WI38 (cell line): ENCODE results near the gene CIITA.

Experiments
- H3K4me3 ChIP-seq: 2 replicates; pipeline ENCODE4 v1.5.1; 2011; ENCODE audit warnings: low read depth, mild to moderate bottlenecking, control low read depth, low read length
- TF ChIP-seq, protein P1 (sequence below): IDR thresholded peaks from 2 replicates; pipeline ENCODE4 v1.5.1; 2012; ENCODE audit warnings: low read depth, mild to moderate bottlenecking, control low read depth, low read length

The CIITA gene

DNA sequence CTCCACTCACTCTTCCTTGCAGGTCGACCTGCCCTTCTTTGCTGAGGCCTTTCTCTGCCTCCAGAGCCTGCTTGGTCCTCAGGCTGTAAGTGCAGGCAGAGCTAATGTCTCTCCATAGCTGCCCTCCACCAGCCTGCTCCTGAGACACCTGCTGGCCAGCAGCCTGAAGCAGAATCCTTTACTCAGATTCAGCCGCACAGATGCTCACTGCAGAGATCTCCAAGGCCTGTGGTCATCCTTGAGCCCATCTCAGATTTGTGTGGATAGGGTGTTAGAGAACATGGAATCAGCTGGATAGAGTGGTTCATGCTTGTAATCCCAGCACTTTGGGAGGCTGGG is 53.7 kb downstream of the CIITA start:
- H3K4me3 ChIP-seq: no peak overlapping the region
- TF ChIP-seq, protein P1, sequence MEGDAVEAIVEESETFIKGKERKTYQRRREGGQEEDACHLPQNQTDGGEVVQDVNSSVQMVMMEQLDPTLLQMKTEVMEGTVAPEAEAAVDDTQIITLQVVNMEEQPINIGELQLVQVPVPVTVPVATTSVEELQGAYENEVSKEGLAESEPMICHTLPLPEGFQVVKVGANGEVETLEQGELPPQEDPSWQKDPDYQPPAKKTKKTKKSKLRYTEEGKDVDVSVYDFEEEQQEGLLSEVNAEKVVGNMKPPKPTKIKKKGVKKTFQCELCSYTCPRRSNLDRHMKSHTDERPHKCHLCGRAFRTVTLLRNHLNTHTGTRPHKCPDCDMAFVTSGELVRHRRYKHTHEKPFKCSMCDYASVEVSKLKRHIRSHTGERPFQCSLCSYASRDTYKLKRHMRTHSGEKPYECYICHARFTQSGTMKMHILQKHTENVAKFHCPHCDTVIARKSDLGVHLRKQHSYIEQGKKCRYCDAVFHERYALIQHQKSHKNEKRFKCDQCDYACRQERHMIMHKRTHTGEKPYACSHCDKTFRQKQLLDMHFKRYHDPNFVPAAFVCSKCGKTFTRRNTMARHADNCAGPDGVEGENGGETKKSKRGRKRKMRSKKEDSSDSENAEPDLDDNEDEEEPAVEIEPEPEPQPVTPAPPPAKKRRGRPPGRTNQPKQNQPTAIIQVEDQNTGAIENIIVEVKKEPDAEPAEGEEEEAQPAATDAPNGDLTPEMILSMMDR: no peak

DNA sequence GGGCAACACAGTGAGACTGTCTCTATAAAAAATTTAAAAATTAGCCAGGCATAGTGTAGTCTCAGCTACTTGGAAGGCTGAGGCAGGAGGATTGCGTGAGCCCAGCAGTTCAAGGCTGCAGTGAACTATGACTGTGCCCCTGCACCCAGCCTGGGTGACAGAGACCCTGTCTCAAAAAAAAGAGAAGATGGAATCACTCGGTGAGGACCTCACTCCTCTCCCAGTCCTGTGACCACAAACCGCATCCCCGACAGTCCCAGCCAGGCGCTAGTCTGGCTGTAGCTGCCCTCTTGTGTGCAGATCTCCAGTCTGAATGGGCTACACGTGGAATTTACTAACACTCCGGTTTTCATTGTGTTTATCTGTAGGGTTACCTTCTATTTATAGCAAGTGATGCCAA is 54.1 kb downstream of the CIITA start:
- TF ChIP-seq, protein P1: no peak
- H3K4me3 ChIP-seq: no peak overlapping the region

DNA sequence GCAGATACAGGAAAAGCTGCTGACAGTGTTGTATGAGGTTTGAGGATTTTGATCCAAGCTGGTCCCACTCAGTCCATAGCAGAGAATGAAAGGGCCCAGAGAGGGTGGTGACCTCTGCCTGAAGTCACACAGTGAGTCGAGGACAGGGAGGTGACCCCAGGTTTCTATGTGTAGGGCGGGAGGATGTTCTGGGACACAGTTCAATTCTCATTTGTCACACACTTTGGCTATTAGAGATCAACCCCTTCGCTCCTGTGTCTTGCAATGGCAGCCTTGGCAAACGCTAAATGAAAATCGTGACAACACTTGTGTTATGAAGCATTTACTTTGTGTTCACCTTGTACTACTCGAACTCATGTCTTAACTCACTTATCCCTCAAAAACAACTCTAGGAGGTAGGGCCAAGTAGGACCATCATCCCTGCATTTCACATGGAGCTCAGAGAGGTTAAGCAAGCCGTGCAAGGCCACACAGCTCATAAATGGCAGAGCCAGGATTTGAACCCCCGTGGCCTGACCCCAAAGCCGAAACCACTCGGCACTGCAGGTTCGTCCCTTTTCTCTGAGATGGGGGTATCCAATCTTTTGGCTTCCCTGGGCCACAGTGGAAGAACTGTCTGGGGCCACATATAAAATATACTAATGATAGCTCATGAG is 55.1 kb downstream of the CIITA start:
- TF ChIP-seq, protein P1: no peak
- no peak overlapping the region for H3K4me3 ChIP-seq

DNA sequence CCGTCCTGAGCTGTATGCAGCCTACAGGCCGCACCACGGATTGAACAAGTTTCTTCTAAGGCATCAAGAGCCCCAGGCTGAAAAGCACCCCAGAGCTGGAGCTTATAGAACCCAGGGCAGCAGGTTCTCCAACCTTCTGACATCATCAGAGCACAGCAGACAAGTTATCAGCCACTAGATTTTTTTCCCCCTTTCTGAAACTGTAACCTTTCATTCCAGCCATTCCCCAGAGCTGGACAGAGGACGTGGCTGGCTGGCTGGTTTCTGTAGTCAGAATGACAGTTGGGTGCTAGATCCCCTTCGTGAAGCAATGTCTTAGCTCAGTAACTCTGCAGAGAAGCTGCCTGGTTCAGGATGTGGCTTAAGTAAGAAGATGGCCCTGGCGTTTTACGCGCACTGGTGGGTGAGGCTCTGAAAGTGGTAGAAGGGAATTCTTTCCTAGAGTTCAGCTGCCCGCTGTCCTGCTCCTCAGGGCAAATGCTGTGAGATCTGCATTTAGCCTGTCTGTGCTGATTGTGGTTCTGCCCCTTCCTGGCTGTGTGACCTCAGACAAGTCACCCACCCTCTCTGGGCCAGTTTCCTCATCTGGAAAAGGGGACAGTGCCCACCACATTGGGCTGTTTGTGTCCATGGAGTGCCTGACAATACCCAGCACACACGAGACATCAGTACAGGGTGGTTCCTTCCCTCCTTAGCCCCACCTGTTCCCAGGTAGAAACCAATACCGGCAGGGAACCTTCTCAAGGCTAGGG is 56.1 kb downstream of the CIITA start:
- TF ChIP-seq, protein P1: no peak
- H3K4me3 ChIP-seq: no peak overlapping the region

DNA sequence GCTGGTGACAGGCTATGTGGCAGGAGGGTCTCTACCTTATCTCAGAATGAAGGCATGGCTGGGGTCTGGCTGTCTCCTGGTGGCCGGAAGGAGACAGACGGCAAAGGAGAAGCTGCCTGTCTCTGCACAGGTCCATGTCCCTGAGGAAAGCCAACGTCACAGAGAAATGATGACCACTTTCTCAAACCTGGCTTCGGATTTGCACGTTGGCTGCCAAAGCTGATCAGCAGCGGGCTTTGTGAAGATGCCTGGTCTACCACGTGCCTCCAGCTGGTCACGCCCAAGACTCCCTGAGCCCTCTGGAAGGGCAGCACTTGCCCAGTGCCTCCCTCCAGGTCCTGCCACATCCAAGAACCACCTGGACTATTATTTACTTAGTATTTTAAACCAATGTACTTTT is 56.9 kb downstream of the CIITA start:
- TF ChIP-seq, protein P1: no peak
- no peak overlapping the region for H3K4me3 ChIP-seq

DNA sequence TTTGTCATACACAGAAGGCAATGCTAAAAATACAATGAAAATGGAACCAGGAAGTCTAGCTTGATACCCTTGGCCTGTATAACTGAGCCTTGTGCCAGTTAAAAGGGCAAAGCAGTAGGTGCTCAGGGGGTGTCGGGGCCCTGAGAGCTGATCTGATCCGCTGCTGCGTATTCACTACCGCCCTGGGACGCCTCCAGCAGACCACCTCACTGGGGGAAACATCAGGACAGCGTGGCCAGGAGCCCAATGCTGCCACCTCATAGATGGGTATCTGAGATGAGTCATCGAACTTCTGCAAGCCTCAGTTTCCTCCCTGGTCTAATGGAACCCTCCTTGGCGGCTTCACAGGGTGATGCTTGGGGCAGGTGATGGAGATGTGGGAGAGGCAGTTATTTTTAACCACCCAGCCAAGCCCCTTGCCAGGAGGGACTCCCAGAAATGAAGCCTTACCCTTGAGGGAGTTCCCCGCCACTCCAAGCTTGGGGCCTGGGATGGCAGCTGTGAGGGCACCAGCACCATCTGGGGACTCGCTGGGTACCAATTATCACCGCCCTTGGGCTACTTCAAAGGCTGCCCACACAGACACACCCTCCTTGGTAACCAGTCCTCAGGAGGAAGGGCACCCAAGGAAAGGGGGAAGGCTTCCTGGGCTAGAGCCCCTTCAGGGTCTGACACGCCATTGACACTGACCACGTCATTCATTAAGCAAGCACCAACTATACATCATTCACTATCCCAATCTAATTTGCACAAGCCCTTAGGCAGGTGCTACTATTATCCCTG is 57.5 kb downstream of the CIITA start:
- no peak overlapping the region for H3K4me3 ChIP-seq
- TF ChIP-seq, protein P1: no peak

DNA sequence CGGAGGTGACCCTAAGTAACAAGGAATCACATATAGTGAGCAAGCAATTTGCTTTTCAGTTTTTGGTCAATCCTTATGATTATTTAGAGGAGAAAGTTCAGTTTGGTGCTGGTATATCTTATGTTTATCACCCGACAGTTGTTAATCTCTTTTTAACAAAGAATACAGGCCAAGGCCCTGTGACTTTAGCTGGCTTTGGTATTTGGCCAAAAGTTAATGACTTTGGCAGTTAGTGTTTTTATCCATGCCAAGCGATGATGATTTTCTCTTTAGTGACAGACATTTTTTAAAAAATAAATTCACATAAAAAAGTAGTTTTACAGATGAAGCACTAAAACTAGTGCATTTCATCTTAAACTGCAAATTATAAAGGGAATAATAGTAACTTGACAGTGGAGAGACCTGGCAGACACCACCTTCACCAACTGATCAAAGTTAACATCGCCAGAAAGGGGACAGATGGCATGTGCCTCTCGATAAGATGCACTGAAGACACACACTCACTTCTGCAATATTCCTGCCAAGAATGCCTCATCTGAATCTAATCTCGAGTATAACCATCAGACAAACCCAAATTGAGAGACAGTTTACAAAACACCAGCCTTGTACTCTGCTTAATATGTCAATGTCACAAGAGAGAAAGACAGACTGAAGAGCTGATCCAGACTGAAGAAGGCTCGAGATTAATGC is 58.4 kb downstream of the CIITA start:
- TF ChIP-seq, protein P1: no peak
- no peak overlapping the region for H3K4me3 ChIP-seq
